HEK293T (cell line): Measurements from ENCODE around the gene BUD13.

Source experiments
- ARNT ChIP-seq: fragments of 450-650 bp; IDR thresholded peaks from 2 replicates; pipeline ENCODE4 v1.6.1; 2017; ENCODE audit warnings: mild to moderate bottlenecking
- BHLHE40 ChIP-seq: fragments of 450-650 bp; IDR thresholded peaks from 2 replicates; pipeline ENCODE4 v1.6.1; 2016; ENCODE audit warnings: mild to moderate bottlenecking, moderate library complexity, borderline replicate concordance
- ELF4 ChIP-seq: fragments of 450-650 bp; IDR thresholded peaks from 2 replicates; pipeline ENCODE4 v1.6.1; 2017; ENCODE audit warnings: antibody characterized with exemption
- FOXA1 ChIP-seq: fragments of 450-650 bp; IDR thresholded peaks from 2 replicates; pipeline ENCODE4 v1.6.1; 2016; ENCODE audit warnings: mild to moderate bottlenecking
- FOXK2 ChIP-seq: fragments of 450-650 bp; IDR thresholded peaks from 2 replicates; pipeline ENCODE4 v1.6.1; 2016; ENCODE audit warnings: mild to moderate bottlenecking
- FOXM1 ChIP-seq: fragments of 450-650 bp; IDR thresholded peaks from 2 replicates; pipeline ENCODE4 v1.6.1; 2017; ENCODE audit warnings: mild to moderate bottlenecking, borderline replicate concordance
- NFRKB ChIP-seq: fragments of 450-650 bp; IDR thresholded peaks from 2 replicates; pipeline ENCODE4 v1.6.1; 2016; ENCODE audit warnings: mild to moderate bottlenecking, moderate library complexity
- SP1 ChIP-seq: fragments of 450-650 bp; IDR thresholded peaks from 2 replicates; pipeline ENCODE4 v1.6.1; 2017
- SUZ12 ChIP-seq: fragments of 450-650 bp; IDR thresholded peaks from 2 replicates; pipeline ENCODE4 v1.6.1; 2016; ENCODE audit warnings: mild to moderate bottlenecking
- TARDBP ChIP-seq: fragments of 450-650 bp; IDR thresholded peaks from 2 replicates; pipeline ENCODE4 v1.6.1; 2016
- ZNF384 ChIP-seq: fragments of 450-650 bp; IDR thresholded peaks from 2 replicates; pipeline ENCODE4 v1.6.1; 2016

DNA sequence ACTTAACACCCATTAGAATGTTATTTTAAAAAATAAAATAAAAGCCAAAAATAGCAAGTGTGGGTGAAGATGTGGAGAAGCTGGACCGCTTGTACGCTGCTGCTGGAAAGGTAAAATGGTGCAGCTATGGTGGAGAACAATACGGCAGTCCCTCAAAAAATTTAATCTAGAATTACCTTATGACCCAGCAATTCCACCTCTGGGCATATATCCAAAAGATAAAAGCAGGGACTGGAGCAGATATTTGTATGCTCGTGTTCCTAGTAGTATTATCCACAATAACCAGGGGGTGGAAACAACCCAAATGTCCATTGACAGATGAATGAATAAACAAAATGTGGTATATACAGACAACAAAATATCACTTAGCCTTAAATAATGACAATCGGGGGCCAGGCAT, 25.0 kb upstream of the BUD13 start:
- TF ChIP-seq BHLHE40 (no peak), SUZ12 (no peak), FOXK2 (no peak), FOXM1 (no peak), SP1 (no peak), ZNF384 (no peak), NFRKB (no peak), TARDBP (no peak), FOXA1 (no peak), ARNT (no peak), ELF4 (no peak)
